GM18507 (cell line): ENCODE measurements around the gene TGFB1.
"Not testable (repeated sequence)": the region's sequence is repeated elsewhere in the genome, so short reads cannot be mapped to it uniquely, and the experiment has no call there.

Experiments
- DNase-seq: peaks from one replicate; pipeline ENCODE4 v3.0.0; 2011; ENCODE audit warnings: low read depth; ENCODE audit not compliant: insufficient read length; ENCODE audit errors: extremely low spot score
- FAIRE-seq: peaks from 2 replicates; lab custom pipeline; 2011; peaks lifted over from hg19 to GRCh38; lab: Jason Lieb, UNC

The TGFB1 gene

DNA sequence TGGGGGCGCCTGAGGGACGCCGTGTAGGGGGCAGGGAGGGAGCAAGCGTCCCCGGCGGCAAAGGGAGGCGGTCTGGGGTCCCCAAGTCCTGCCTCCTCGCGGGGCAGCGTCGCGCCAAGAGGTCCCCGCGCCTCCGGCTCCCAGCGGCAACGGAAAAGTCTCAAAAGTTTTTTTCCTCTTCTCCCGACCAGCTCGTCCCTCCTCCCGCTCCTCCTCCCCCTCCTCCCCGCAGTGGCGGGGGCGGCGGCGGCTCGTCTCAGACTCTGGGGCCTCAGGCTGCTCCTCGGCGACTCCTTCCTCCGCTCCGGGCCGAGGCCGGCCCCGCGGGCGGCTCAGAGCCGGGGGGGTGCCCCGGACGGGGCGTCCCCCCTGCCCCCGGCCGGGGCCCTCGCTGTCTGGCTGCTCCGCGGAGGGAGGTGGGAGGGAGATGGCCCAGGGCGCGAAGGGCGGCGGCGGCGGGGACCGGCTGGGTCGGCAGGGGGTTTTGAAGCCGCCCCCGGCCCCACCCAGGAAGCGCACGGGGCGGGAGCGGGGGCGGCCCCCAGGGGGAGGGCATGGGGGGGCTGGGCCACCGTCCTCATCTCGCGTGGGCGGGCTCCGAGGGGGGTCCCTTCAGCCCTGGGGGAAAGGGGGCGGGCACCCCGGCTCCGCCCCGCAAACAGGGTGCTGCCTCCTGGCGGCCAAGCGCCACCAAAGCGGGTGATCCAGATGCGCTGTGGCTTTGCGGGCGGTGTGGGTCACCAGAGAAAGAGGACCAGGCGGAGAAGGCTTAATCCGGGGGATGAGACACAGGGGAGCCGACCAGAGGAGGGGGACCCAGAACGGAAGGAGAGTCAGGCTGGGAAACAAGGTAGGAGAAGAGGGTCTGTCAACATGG is at the start of gene TGFB1:
TSS of gene TGFB1 (minus strand) at position 457 of the 877 bp plus-strand sequence. CDS start 878 bp downstream, outside the sequence.
- DNase-seq (peak; percentile 96), FAIRE-seq (peak; percentile 89)

DNA sequence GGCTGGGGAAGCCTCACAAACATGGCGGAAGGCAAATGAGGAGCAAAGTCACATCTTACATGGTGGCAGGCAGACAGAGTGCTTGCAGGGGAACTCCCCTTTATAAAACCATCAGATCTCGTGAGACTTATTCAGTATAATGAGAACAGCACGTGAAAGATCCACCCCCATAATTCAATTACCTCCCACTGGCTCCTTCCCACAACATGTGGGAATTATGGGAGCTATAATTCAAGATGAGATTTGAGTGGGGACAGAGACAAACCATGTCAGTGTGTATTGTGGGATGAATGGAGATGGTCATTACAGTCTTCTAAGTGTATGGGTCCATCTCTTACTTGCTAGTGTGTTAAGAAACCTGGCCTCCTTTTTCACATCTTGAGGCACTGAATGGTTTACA is 48.3 kb upstream of the TGFB1 start:
- no peak for DNase-seq
- FAIRE-seq: no peak

DNA sequence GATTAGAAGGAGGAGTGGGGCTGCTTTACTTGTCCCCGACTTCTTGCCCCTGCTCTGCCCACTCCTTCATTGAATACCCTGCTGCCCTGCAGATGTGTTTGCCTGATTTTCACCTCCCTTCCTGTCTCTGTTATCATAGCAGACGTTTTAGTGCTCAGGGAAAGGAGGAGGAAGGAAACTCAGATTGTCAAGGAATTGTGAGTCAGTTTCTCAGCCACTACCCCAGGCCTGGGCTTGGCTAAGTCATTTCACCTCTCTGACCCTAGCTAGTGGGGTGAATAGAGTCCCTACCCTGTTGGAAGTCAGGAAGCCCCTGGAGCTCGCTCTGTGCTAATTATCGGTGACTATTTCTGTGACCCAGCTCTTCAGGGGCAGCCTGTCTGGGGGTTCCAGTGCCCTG is 47.8 kb upstream of the TGFB1 start:
- FAIRE-seq (no peak), DNase-seq (no peak)

DNA sequence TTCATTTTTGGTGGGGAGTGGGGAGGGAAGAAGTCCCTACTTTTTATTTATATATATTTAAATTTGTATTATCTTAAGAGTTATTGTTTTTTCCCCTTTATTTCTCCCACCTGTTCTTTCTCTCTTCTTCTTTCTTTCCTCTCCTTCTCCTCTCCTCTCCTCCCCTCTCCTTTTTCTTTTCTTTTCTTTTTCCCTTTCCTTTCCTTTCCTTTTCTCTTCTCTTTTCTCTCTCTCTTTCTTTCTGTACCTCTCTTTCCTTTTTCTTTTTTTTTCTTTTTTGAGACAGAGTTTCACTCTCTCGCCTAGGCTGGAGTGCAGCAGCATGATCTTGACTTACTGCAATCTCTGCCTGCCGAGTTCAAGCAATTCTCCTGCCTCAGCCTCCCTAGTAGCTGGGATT is 45.8 kb upstream of the TGFB1 start:
- FAIRE-seq: no peak

DNA sequence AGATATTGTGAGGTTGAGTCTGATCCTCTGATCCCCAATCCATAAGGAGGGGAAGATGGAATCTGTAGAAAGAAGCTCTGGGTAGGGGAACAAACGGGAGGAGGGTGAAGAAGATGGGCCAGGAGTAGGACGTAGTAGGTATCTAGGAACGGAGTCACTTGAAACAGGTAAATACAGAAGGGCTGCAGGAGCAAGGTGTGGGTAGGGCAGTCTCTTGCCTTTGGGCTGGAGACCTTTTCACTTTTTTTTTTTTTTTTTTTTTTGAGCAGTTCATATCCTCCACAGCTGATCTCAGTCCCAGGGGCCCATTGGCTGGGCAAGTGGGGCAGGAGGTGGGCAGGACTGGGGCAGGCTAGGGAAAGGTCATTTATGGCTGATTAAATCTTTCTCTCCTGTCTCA is 45.4 kb upstream of the TGFB1 start:
- no peak for FAIRE-seq
- DNase-seq: no peak

More for the DNA sequence above, 45.8 kb upstream of the TGFB1 start:
- no peak for DNase-seq

DNA sequence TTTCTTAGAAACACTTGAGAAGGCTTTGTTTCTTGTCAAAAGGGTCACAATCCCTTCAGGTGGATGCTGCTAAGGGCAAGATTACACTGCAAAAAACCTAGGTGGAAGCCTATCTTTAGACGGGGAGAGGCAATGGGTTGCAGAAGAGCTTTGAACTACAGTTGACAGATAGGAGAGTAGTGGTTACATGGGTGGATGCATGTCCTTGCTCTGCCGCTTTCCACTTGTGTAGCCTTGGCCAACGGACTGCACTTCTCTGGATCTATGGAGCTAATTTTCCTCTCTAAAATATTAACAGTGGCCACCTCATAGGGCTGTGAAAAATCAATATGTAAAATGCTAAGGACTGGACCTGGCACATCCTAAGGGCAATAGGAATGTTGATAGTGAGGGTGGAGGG is 44.9 kb upstream of the TGFB1 start:
- FAIRE-seq (no peak), DNase-seq (no peak)

GRCh38 chr19:41398050-41398418 is 44.3 kb upstream of the TGFB1 start:
- DNase-seq: no peak
- no peak for FAIRE-seq

DNA sequence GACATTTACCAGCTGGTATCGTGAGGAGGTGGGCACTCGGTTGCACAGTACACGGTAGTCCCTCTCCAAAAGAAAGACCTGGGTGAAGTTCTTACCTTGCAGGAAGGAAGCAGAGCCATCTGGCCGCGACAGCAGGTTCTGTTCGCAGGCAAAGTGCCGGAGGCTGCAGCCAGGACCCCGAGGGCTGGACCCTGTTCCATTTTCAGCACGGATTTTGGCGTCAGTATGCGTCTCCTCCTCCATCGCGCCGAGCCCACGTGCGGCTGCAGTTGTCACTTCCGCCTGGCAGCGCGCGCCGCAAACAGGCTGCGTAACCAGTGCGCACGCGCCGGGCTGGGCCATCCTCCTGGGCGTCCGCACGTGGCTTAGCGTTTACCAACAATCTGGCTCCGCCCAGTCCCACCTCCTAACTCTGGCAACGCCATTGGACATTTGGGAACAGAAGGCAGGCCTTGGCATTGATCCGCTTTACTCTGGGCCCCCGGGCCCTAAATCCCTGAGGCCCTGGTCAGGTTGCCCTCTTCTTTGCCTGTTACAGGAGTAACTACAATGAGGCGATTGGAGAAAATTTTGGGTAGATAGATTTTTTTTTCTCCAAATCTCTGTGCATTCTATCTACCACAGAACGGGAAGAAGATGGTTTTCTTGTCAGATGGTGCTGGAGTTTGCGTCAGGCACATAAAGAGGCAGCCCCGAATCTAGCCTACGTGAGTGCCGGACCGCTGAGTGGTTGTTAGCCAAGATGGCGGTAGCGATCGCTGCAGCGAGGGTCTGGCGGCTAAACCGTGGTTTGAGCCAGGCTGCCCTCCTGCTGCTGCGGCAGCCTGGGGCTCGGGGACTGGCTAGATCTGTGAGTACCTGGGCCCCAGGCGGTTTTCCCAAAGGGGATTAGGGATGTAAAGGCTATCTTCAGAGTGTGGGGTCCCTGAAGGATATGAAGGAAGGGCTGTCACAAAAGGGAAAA is 43.6 kb upstream of the TGFB1 start, which contains the start of the genes BCKDHA and EXOSC5:
TSS of gene BCKDHA (plus strand) at position 733 of the 964 bp plus-strand sequence. CDS start at position 743, 10 bp downstream.
TSS of gene EXOSC5 (minus strand) at position 274 of the 964 bp plus-strand sequence. CDS start at position 243, 31 bp downstream.
- DNase-seq: peak; percentile 97
- peak; percentile 99 for FAIRE-seq

DNA sequence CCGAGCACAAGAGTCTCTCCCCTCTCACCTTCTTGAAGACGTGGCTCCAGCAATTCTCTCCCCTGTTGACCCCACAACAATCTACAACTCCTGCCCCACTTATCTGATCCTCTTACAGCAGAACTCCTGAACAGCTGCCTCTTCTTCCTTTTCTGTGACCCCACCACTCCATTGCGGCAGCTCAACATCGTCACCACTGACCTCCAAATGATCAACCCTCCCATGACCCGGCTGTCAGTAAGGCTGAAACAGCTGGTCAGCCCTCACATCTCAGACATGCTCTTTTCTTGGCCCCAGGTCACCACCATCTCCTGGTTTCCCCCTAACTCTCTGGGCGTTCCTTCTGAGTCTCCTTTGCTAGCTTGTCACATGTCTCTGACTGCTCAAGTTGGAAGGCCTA is 41.6 kb upstream of the TGFB1 start:
- FAIRE-seq (no peak), DNase-seq (no peak)

- FAIRE-seq: no peak
- DNase-seq: no peak
Observed at GRCh38 chr19:41392775-41393174, 39.1 kb upstream of the TGFB1 start.

GRCh38 chr19:41391618-41392017 is 37.9 kb upstream of the TGFB1 start:
- DNase-seq (no peak), FAIRE-seq (no peak)

GRCh38 chr19:41386442-41386841 is 32.7 kb upstream of the TGFB1 start:
- DNase-seq (no peak), FAIRE-seq (no peak)

- DNase-seq: no peak
- no peak for FAIRE-seq
Observed at GRCh38 chr19:41384351-41384750, 30.6 kb upstream of the TGFB1 start.

DNA sequence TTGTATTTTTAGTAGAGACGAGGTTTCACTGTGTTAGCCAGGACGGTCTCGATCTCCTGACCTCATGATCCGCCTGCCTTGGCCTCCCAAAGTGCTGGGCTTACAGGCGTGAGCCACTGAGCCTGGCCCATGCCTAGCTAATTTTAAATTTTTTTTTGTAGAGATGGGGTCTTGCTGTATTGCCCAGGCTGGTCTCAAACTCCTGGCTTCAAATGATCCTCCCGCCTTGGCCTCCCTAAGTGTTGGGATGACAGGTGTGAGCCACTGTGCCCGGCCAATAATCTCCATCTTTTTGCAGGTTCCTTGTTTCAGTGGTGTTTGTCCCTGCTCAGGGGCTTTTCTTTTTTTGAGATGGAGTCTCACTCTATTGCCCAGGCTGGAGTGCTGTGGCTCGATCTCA is 27.8 kb upstream of the TGFB1 start:
- DNase-seq, FAIRE-seq: not testable (repeated sequence)

GRCh38 chr19:41377977-41378709 is 24.4 kb upstream of the TGFB1 start:
- DNase-seq (peak; percentile 14), FAIRE-seq (peak; percentile 60)

GRCh38 chr19:41376998-41377365 is 23.3 kb upstream of the TGFB1 start:
- FAIRE-seq: no peak
- no peak for DNase-seq

GRCh38 chr19:41376241-41376997 is 22.7 kb upstream of the TGFB1 start, which contains the start of gene TMEM91:
TSS of gene TMEM91 (plus strand) at chr19:41376533. CDS start at chr19:41378310, 1,777 bp downstream.
- no peak for FAIRE-seq
- no peak for DNase-seq

- DNase-seq: no peak
- FAIRE-seq: no peak
Observed at GRCh38 chr19:41373993-41374392, 20.3 kb upstream of the TGFB1 start.

GRCh38 chr19:41372501-41372900 is 18.8 kb upstream of the TGFB1 start:
- FAIRE-seq (no peak), DNase-seq (no peak)
